Measurements from ENCODE around the gene RELL2.

The RELL2 gene

DNA sequence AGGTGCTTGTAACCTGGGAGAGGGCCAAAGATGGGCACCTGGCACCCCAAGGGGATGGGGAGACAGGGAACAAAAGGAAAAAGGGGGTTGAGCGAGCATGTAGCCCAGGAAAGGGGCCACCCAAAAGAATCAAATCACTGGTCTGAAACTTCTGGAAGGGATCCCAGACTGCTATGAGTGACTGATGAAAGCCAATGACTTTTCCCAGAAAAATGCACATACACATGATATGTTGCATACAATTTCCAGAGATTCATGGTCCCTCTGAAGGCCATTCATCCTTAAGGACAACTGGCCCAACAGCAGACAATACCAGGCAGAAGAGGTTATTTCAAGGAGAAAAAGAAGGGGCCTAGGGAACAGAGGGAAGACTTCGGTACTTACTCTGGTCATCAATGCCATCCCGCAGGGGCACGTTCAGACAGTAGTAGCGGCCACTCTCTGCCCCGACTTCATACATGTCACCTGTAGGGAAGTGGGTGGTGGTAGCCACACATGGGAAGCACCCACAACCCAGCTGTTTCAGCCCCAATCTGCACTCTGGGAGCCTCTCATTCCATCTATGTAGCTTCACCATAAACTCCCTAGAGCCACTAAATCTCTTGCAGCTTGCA is 8.5 kb upstream of the RELL2 start:
- Histone ChIP-seq H3K36me3 (ENCODE audit: low read depth) (peaks cover 89% of the 10 kb centered on the region), H3K4me1 (ENCODE audit: insufficient read depth, poor library complexity, severe bottlenecking) (no peaks in the 10 kb centered on the region), H3K4me3 (ENCODE audit: severe bottlenecking) (no peak overlapping the region), H3K27ac (ENCODE audit: poor library complexity, severe bottlenecking) (no peak overlapping the region), H3K27me3 (ENCODE audit: insufficient read depth, poor library complexity, severe bottlenecking) (no peaks in the 10 kb centered on the region), H3K9me3 (ENCODE audit: severe bottlenecking) (no peaks in the 10 kb centered on the region)
- TF ChIP-seq CTCF (IDR thresholded peaks at IDR 0.05; ENCODE audit: poor library complexity, severe bottlenecking): no peak
- ATAC-seq (ENCODE audit: low read depth) (no peak), DNase-seq (ENCODE audit: low spot score) (peak; percentile 56)

GRCh38 chr5:141630570-141631140 is 6.1 kb upstream of the RELL2 start:
- H3K4me3 ChIP-seq (ENCODE audit: severe bottlenecking): no peak overlapping the region
- no peak for TF ChIP-seq CTCF (IDR thresholded peaks at IDR 0.05; ENCODE audit: poor library complexity, severe bottlenecking)
- no peak for ATAC-seq (ENCODE audit: low read depth)
- peaks cover 3% of the 10 kb centered on the region for H3K4me1 ChIP-seq (ENCODE audit: insufficient read depth, poor library complexity, severe bottlenecking)
- H3K36me3 ChIP-seq (ENCODE audit: low read depth): peaks cover 84% of the 10 kb centered on the region
- no peak for DNase-seq (ENCODE audit: low spot score)
- no peaks in the 10 kb centered on the region for H3K9me3 ChIP-seq (ENCODE audit: severe bottlenecking)
- H3K27ac ChIP-seq (ENCODE audit: poor library complexity, severe bottlenecking): no peak overlapping the region
- H3K27me3 ChIP-seq (ENCODE audit: insufficient read depth, poor library complexity, severe bottlenecking): no peaks in the 10 kb centered on the region

DNA sequence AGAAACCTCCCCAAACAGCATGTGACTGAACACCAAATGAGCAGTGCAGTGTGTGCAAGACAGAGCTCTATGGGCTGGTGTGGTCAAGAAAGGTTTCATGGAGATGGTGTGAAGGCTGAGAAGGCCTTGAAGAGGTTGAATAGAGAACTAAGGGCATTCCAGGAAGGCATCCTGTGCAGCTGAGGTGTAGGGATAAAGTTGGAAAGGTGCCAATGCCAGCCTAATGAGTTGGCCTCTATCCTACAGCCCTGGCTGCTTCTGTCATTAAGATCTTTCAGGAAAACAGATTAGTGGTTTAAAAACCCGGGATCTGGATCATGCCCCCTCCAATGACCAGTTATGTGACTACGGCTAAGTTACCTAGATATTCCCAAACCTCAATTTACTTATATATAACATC is 4.1 kb upstream of the RELL2 start:
- H3K27me3 ChIP-seq (ENCODE audit: insufficient read depth, poor library complexity, severe bottlenecking): no peaks in the 10 kb centered on the region
- no peak for TF ChIP-seq CTCF (IDR thresholded peaks at IDR 0.05; ENCODE audit: poor library complexity, severe bottlenecking)
- H3K4me1 ChIP-seq (ENCODE audit: insufficient read depth, poor library complexity, severe bottlenecking): peaks cover 5% of the 10 kb centered on the region
- DNase-seq (ENCODE audit: low spot score): no peak
- no peak overlapping the region for H3K4me3 ChIP-seq (ENCODE audit: severe bottlenecking)
- H3K9me3 ChIP-seq (ENCODE audit: severe bottlenecking): no peaks in the 10 kb centered on the region
- H3K36me3 ChIP-seq (ENCODE audit: low read depth): peaks cover 67% of the 10 kb centered on the region
- no peak for ATAC-seq (ENCODE audit: low read depth)
- no peak overlapping the region for H3K27ac ChIP-seq (ENCODE audit: poor library complexity, severe bottlenecking)

GRCh38 chr5:141633871-141634561 is 2.8 kb upstream of the RELL2 start:
- no peak for DNase-seq (ENCODE audit: low spot score)

More at GRCh38 chr5:141633871-141634561, 2.8 kb upstream of the RELL2 start:
- Histone ChIP-seq H3K9me3 (ENCODE audit: severe bottlenecking) (no peaks in the 10 kb centered on the region), H3K36me3 (ENCODE audit: low read depth) (peaks cover 53% of the 10 kb centered on the region), H3K4me3 (ENCODE audit: severe bottlenecking) (no peak overlapping the region), H3K27ac (ENCODE audit: poor library complexity, severe bottlenecking) (no peak overlapping the region), H3K4me1 (ENCODE audit: insufficient read depth, poor library complexity, severe bottlenecking) (peaks cover 5% of the 10 kb centered on the region), H3K27me3 (ENCODE audit: insufficient read depth, poor library complexity, severe bottlenecking) (no peaks in the 10 kb centered on the region)
- no peak for TF ChIP-seq CTCF (IDR thresholded peaks at IDR 0.05; ENCODE audit: poor library complexity, severe bottlenecking)
- no peak for ATAC-seq (ENCODE audit: low read depth)
